IMR-90 (cell line): ENCODE data around the gene RAI1. TPM values are rescaled to one million over a fixed set of nuclear protein-coding genes. Genes with fewer than 3 reads are reported as not detected.

Source experiments
- CTCF ChIP-seq: conservative IDR thresholded peaks from 2 replicates; pipeline ENCODE4 v1.5.1; 2012; ENCODE audit warnings: mild to moderate bottlenecking, low read depth, low read length, improper control_type of control experiment
- FOS ChIP-seq: fragments of 150-350 bp; IDR thresholded peaks from 2 replicates; pipeline ENCODE4 v1.6.1; 2016; ENCODE audit warnings: low read depth, low read length
- MAZ ChIP-seq: IDR thresholded peaks from 2 replicates; pipeline ENCODE4 v1.6.1; 2012; ENCODE audit warnings: low read depth, mild to moderate bottlenecking, low read length, improper control_type of control experiment, moderate library complexity, borderline replicate concordance
- POLR2A ChIP-seq: IDR thresholded peaks from 2 replicates; pipeline ENCODE4 v1.6.1; 2012; ENCODE audit warnings: mild to moderate bottlenecking, low read depth, low read length
- RAD21 ChIP-seq: IDR thresholded peaks from 2 replicates; pipeline ENCODE4 v1.6.1; 2012; ENCODE audit warnings: low read length, improper control_type of control experiment
- polyA plus RNA-seq, 3 experiments: library from polyadenylated mRNA; depleted of rRNA; stranded (reverse); fragments of >200 nt; gene quantifications; 2 replicates each; pipeline ENCODE4 v1.2.3, GENCODE V29; 2012; ENCODE audit warnings: low replicate concordance in 1 of 3
- total RNA-seq: library from RNA; depleted of rRNA; stranded (reverse); fragments of >200 nt; gene quantifications from 2 replicates; pipeline ENCODE4 v1.2.3, GENCODE V29; 2012

The RAI1 gene
- total and polyA plus RNA-seq, 2 of the 4 experiments (the other 2 are of a cell fraction) = 1.8 to 10.5 TPM

- no peak for TF ChIP-seq MAZ
- no peak for TF ChIP-seq FOS
- TF ChIP-seq POLR2A = no peak
- no peak for TF ChIP-seq CTCF
- TF ChIP-seq RAD21 = no peak
These were observed 59.5 kb downstream of the RAI1 start (continued) for GRCh38 chr17:17740615-17741348.
